GM12874 (cell line): ENCODE measurements around the gene DDX18.

ENCODE experiments used
- CTCF ChIP-seq: IDR thresholded peaks from 2 replicates; pipeline ENCODE4 v1.5.1; 2011; ENCODE audit warnings: low read depth, mild to moderate bottlenecking, control low read depth, low read length, moderate library complexity; ENCODE audit not compliant: insufficient read depth

Gene DDX18

GRCh38 chr2:117879003-117879402 is 64.5 kb downstream of the DDX18 start:
- TF ChIP-seq CTCF: no peak
